A549 (cell line): ENCODE data around the gene CABP4.

ENCODE experiments used
- CEBPB ChIP-seq, 2 experiments: fragments of >200 bp in 1 of 2; sonication (Bioruptor Twin) in 1 of 2; formaldehyde crosslinking in 1 of 2; IDR thresholded peaks; 2 replicates each; pipeline ENCODE4 v1.6.1; 2012 to 2016
- FOSB ChIP-seq: fragments of 250-450 bp; sonication (Bioruptor Pico); IDR thresholded peaks from 2 replicates; pipeline ENCODE4 v1.5.0; 2020; ENCODE audit warnings: mild to moderate bottlenecking, moderate library complexity
- HDAC2 ChIP-seq: fragments of 200-600 bp; sonication (generic); IDR thresholded peaks from 2 replicates; pipeline ENCODE4 v1.6.1; 2016
- MAX ChIP-seq: IDR thresholded peaks from 2 replicates; pipeline ENCODE4 v1.6.1; 2012
- POLR2A ChIP-seq: IDR thresholded peaks from 2 replicates; pipeline ENCODE4 v1.6.1; 2012; ENCODE audit warnings: mild to moderate bottlenecking, low read length
- POLR2AphosphoS2 ChIP-seq: conservative IDR thresholded peaks from 2 replicates; pipeline ENCODE4 v1.6.1; 2012; ENCODE audit warnings: low read length, improper control_type of control experiment, inconsistent platforms
- RNF2 ChIP-seq: fragments of 200-600 bp; sonication (generic); IDR thresholded peaks from 2 replicates; pipeline ENCODE4 v1.6.1; 2016; ENCODE audit warnings: low read depth, mild to moderate bottlenecking, antibody characterized with exemption, moderate library complexity, borderline replicate concordance
- TP53 ChIP-seq: fragments of 250-450 bp; sonication (Bioruptor Pico); IDR thresholded peaks from 2 replicates; pipeline ENCODE4 v1.5.0; 2021; ENCODE audit warnings: mild to moderate bottlenecking, moderate library complexity
- ZSCAN20 ChIP-seq: fragments of 250-450 bp; sonication (Bioruptor Pico); IDR thresholded peaks from 2 replicates; pipeline ENCODE4 v1.8.0; 2022; ENCODE audit warnings: mild to moderate bottlenecking, moderate library complexity
- TF ChIP-seq, protein P1 (sequence below): fragments of >200 bp; sonication (Bioruptor Twin); formaldehyde crosslinking; IDR thresholded peaks from 3 replicates; pipeline ENCODE4 v1.5.1; 2016

GRCh38 chr11:67433536-67434394 is 21.4 kb upstream of the CABP4 start:
- TF ChIP-seq, protein P1, sequence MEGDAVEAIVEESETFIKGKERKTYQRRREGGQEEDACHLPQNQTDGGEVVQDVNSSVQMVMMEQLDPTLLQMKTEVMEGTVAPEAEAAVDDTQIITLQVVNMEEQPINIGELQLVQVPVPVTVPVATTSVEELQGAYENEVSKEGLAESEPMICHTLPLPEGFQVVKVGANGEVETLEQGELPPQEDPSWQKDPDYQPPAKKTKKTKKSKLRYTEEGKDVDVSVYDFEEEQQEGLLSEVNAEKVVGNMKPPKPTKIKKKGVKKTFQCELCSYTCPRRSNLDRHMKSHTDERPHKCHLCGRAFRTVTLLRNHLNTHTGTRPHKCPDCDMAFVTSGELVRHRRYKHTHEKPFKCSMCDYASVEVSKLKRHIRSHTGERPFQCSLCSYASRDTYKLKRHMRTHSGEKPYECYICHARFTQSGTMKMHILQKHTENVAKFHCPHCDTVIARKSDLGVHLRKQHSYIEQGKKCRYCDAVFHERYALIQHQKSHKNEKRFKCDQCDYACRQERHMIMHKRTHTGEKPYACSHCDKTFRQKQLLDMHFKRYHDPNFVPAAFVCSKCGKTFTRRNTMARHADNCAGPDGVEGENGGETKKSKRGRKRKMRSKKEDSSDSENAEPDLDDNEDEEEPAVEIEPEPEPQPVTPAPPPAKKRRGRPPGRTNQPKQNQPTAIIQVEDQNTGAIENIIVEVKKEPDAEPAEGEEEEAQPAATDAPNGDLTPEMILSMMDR, result no peak
- no peak for TF ChIP-seq HDAC2
- no peak for TF ChIP-seq POLR2AphosphoS2
- TF ChIP-seq MAX, result no peak
- no peak for TF ChIP-seq POLR2A
- no peak for TF ChIP-seq ZSCAN20 (CRISPR knock-in tag)
- no peak for TF ChIP-seq TP53
- no peak for TF ChIP-seq CEBPB (IDR thresholded peaks at IDR 0.05)
- no peak for TF ChIP-seq RNF2
- TF ChIP-seq FOSB (CRISPR knock-in tag), result no peak
